DLD1 (cell line): ENCODE data around the gene MTG1.
"Not testable (repeated sequence)": the region's sequence is repeated elsewhere in the genome, so short reads cannot be mapped to it uniquely, and the experiment has no call there.

Source experiments
- in situ Hi-C: cut with HindIII; loops from 2 replicates; pipeline ENCODE4 v1.10.0; 2017; ENCODE audit warnings: low sequenced_read_pairs

MTG1 gene

DNA sequence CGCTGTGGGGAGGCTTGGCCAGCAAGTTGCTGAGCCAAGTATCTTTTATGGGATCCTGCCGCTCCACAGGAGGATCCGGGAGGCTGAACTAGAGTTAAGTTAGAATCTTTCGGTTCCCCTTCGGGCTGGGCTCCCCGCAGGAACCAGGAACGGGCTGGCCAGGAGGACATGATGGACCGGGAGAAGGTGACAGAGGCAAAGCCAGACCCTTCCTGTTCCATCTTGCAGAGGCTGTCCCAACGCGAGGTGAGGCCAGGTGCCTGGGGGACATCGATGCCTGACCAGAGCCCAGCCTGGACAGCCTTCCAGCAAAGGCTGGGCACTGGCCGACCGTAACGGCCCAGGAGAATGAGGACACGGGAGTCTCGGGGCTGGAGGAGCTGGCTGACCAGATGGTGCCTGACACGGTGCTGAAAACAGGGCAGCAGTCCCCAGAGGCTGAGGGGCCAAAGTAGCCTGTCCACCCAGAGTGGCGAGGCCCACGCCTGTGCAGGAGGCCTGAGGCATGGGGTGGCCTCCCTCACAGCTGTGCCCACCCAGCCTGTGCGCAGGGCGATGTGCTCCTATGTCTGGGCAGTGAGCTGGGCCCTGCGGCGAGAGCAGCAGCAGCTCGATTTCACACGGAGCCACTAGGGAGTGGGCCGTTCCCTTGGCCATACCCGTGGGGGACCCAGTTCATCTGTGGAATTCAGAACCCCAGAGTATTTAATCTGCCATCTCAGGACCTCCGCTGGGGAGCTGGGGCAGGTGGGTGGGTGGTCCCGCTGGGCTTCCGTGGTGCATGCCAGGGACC lies 16.7 kb upstream of the MTG1 start:
- in situ Hi-C loops, result no loop called here

DNA sequence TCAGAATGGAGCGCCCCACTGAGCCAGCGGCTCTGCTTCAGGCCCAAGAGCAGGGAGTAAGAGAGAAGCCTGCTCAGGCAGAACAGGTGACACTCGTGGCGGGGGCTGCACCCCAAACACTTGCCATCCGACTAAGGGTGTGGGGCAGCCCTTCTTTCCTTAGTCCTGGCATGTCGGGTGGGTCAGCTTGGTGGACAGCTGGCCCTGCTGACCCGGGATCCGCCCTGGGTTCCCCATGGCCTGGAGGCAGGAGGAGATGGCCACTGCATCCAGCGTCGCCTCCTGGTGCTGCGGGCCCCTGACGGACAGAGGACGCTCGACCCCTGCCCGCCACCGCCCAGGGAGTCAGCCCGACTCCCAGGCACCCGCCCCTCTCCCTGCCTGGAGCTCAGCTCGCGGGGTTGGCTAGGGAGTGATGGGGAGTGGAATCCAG lies 16.1 kb upstream of the MTG1 start:
- in situ Hi-C loops, result no loop called here

DNA sequence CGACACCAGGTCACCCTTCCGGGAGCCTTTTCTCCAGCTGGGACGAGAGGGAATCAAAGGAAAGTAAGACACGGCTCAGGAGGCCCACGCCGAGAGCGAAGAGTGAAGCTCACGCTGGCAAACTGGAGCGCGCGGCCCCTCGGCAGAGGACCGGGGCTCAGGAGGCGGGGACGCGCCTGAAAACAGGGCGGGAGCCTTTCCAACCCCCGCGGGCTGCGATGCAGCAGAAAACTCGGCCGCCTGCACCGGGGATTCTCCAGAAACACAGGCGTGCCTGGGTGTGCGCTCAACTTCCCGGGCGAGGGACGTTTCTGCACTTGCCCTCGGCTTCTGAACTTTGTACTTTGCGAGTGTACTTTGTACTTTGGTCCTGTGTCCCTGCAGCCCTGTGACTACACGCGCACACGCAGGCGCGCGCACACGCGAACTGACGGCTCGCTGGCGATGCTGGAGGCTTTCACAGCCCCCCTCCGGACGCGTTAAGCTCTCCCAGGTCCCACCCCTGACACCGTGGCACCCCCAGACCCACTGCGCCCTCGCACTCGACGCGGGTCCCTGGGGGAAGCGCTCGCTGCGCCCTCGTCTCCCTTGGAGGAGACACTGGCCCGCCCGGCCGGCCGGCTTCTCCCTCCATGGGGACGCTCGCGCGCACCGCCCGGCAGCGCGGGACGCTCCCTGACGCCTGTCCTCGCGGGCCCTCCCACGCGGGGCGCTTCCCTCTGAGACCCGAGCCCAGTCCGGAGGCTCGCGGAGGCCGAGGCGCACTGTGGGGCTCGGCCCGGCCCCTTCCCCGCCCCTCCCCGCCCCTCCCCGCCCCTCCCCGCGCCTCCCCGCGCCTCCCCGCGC lies 15.5 kb upstream of the MTG1 start:
- in situ Hi-C loops, result no loop called here

DNA sequence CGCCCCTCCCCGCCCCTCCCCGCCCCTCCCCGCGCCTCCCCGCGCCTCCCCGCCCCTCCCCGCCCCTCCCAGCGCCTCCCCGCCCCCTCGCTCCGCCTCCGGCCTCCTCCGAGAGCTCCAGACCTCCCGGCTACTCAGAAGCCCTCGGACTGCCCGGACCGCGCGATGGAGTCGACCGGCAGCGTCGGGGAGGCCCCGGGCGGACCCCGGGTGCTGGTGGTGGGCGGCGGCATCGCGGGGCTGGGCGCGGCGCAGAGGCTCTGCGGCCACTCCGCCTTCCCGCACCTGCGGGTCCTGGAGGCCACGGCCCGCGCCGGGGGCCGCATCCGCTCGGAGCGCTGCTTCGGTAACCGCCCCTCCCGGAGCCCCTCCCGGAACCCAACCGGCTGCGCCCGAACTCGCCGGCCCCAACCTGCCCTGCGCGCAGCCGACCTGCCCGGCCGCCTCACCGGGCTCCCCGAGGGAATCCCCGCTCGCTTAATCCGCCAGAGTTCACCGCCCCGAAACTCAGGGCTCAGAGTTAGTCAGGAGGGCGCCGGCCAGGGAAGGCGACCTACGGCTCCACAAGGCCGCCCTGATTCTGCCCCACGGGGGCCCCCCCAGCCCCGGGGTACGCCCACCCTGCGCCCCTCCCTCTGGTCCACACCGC lies 14.7 kb upstream of the MTG1 start, which contains the start of gene PAOX:
TSS of gene PAOX (plus strand) at position 111 of the 649 bp plus-strand sequence. CDS start at position 166, 55 bp downstream.
- in situ Hi-C loops, result no loop called here

DNA sequence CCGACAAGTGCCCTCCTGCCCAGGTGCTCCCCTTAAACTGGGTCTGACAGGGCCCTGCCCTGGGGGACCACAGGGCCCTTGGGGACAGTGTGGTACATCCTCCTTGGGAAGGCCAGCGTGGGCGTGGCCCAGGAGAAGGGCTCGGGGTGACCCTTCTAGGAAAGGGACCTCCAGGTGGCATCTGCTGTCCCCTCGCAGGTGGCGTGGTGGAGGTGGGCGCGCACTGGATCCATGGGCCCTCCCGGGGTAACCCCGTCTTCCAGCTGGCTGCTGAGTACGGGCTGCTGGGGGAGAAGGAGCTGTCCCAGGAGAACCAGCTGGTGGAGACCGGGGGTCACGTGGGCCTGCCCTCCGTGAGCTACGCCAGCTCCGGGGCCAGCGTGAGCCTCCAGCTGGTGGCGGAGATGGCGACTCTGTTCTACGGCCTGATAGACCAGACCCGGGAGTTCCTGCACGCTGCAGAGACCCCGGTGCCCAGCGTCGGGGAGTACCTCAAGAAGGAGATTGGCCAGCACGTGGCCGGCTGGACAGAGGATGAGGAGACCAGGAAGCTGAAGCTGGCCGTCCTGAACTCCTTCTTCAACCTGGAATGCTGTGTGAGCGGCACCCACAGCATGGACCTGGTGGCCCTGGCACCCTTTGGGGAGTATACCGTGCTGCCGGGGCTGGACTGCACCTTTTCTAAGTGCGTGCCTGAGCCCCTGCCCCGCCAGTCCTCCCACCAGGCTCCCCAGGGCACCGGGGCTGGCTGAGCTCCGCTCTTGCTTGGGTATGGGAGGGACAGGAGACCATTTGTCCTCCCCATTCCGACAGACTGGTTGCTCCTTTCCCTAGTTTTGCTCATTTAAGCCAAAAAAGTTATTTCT lies 13.9 kb upstream of the MTG1 start:
- in situ Hi-C loops, result no loop called here

DNA sequence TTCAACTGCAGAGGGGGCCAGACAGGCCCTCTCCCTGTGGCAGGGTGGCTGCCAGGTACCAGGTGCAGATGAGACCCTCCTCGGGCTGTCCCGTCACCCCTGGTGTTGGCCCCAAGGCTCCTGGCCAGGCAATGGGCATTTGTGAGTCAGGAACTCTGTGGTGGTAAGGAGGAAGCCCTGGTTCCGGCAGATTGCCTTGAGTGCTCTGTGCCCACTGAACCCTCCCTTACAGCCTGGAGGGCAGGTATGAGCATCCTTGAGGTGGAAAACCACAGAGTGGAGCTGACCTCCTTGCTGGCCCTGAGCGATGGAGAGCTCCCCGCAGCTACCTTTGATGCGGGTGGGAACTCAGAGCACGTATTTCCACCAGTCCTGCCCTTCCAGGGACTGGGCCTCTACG lies 12.9 kb upstream of the MTG1 start:
- in situ Hi-C loops, result no loop called here

DNA sequence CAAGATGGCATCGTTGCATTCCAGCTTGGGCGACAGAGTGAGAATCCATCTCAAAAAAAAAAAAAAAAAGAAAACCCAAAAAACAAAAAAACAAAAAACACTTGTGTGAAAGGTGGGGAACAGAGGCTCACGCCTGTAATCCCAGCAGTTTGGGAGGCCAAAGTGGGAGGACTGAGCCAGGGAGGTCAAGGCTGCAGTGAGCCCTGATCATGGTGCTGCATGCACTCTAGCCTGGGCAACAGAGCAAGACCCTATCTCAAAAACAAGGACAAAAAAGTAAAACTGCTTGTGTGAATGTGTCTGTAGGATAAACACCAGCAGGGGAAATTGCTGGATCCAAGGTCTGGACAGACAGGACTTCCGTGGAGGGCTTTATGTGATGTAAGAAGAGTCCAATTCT lies 10.4 kb upstream of the MTG1 start:
- in situ Hi-C loops, result no loop called here

DNA sequence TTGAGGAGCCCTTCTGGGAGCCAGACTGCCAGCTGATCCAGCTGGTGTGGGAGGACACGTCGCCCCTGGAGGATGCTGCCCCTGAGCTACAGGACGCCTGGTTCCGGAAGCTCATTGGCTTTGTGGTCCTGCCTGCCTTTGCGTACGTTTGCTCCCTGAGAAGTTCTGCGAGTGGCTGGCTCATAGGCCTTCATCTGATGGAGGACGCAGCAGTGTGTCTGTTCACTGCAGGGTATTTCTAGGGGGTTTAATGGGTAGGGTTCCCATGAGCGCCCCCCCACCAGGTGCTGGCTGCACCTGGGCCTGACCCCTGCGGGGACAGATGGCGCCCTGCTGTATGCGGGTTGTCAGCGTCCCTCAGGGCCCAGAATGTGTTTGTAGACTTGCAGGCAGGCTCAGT lies 9.9 kb upstream of the MTG1 start:
- in situ Hi-C loops, result no loop called here

DNA sequence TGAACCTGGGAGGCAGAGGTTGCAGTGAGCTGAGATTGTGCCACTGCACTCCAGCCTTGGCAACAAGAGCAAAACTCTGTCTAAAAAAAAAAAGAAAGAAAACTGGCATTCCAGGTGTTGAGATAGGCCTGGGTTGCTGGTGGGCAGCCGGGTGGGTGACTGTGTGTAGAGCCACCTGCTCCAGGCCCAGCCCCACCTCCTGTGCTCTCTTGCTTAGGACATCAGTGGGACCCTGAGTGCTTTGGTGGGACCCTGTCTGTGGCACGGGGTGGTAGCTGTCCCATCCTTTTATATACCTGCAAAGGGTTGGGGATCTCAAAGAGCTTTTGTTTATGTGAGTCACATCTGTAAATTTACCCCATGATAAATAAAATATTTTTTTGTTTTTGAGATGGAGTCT lies 8.7 kb upstream of the MTG1 start:
- in situ Hi-C loops, result no loop called here

DNA sequence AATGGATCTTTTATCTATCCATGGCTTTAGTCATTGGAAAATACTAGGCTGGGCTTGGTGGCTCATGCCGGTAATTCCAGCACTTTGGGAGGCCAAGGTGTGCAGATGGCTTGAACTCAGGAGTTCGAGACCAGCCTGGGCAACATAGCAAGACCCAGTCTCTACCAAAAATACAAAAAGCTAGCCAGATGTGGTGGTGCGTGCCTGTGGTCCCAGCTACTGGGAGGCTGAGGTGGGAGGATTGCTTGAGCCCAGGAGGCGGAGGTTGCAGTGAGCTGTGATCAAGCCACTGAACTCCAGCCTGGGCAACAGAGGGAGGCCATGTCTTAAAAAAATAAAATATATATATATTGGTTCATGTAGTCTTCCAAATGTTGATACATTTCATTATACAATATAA lies 7.0 kb upstream of the MTG1 start:
- in situ Hi-C loops, result not testable (repeated sequence)

DNA sequence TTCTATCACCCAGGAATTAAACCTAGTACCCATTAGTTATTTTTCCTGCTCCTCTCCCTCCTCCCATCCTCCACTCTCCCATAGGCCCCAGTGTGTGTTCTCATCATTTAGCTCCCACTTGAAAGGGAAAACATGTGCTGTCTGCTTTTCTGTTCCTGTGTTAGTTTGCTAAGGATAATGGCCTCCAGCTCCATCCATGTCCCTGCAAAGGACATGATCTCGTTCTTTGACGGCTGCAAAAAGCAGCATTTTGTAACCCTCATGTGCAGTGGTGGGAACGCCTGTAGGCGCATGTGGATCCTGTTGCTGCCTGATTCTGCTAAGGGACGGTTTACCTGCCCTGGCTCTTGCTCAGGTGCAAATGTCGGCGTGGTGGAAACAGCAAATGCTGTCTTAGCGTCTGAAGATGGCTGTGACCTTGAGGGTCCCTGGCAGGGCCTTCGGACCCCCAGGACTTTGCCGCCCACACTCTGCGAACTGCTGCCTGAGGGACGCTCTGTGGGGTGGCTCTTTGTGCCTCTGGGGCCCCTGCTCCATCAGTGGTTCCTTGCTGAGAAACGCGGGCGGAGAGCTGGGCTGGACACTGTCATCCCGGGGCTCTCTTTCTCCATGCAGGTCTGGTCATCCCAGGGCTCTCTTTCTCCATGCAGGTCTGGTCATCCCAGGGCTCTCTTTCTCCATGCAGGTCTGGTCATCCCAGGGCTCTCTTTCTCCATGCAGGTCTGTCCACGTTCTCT lies 5.6 kb upstream of the MTG1 start:
- in situ Hi-C loops, result no loop called here

DNA sequence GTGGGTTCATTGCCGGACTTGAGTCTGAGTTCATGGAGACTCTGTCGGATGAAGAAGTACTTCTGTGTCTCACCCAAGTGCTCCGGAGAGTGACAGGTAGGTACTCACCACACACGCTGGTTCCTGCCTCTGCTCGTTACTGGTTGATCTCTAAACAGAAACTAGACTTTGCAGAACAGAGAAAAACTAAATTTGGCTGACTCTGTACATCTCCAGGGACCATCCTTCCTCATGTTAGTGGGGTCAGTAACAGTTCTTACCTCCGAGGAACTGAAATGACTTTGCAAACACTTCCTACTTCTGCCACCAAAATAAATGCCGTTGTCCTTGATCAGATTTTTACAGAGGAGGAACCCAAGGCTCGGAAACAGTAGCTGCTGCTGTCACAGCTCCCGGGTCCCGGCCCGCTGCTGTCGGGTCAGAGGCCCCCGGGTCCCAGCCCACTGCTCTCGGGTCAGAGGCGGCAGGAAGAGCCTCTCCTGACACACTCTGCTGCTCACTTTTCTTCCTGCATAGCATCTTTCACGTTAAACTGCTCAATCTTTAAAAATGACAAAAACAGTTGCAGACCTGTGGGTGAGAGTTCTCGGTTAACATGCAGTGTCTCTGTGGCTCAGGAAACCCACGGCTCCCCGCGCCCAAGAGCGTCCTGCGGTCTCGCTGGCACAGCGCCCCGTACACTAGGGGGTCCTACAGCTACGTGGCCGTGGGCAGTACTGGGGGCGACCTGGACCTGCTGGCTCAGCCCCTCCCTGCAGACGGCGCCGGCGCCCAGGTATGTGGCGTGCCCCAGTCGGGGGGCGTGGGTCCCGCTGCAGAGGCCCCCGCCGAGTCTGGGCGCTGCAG lies 4.8 kb upstream of the MTG1 start:
- in situ Hi-C loops, result no loop called here

DNA sequence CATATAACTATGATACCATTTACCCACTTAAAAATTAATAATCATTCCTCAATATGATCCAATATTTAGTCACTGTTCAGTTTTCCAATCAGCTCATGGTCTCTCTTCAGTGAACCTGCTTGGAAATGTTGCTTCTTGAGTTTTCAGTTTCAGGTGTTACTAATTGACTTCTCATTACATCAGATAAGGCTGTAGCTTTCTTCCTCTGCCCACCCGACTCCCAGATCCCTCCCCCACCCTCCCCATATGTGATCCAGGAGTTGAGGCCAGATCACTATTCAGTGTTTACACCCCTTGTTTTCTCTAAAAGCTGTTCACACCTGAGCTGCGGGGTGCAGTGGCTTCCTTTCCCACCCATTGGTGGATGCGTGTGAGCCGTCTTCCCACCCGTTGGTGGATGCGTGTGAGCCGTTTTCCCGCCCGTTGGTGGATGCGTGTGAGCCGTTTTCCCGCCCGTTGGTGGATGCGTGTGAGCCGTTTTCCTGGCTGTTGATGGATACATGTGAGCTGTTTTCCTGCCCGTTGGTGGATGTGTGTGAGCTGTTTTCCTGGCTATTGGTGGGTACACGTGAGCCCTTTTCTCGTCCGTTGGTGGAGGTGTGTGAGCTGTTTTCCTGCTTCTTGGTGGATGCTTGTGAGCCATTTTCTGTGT lies 3.2 kb upstream of the MTG1 start:
- in situ Hi-C loops, result no loop called here

DNA sequence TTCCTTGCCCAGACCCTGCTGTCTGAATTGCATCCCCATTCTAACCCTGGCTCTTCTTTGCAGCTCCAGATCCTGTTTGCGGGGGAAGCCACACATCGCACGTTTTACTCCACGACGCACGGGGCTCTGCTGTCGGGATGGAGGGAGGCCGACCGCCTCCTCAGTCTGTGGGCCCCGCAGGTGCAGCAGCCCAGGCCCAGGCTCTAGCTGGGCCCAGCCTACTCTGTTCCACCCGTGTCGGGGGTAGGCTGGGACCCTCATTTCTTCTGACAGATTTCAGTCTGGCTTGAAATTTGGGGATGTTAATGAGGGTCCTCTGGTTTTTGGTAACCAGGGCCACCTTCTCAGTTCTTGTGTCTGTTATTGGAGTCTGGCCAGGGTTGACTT lies 2.7 kb upstream of the MTG1 start:
- in situ Hi-C loops, result no loop called here

DNA sequence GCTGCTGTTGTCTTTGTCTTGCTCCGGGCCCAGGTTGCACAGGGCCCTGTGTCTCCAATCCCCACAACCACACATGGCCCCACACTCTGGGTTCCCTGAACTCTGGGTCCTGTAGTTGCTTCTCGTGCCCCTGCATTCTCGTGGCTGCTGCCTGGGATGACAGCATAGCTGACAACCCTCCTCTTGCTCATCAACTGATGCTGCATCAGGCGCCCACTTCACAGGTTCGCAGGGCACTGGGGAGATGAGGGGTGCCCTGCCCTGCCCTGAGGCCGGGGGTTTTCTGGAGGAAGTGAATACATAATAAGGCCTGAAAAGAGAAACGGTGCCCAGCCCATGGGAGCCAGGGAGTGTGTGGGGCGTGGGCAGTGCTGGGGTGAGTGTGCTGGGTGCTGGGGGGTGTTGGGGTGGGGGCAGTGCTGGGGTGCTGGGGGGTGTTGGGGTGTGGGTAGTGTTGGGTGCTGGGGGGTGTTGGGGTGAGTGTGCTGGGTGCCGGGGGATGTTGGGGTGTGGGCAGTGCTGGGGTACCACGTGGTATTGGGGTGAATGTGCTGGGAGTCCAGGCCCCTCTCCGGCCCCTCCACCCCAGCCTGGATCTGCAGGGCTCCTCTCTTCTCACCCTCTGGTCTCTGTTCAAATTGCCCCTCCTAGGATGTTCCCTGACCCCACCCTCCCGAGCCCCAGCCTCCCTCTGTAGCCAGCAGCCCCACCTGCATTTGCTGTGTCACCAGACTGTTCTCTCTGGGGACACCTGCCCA lies 2.0 kb upstream of the MTG1 start:
- in situ Hi-C loops, result no loop called here

DNA sequence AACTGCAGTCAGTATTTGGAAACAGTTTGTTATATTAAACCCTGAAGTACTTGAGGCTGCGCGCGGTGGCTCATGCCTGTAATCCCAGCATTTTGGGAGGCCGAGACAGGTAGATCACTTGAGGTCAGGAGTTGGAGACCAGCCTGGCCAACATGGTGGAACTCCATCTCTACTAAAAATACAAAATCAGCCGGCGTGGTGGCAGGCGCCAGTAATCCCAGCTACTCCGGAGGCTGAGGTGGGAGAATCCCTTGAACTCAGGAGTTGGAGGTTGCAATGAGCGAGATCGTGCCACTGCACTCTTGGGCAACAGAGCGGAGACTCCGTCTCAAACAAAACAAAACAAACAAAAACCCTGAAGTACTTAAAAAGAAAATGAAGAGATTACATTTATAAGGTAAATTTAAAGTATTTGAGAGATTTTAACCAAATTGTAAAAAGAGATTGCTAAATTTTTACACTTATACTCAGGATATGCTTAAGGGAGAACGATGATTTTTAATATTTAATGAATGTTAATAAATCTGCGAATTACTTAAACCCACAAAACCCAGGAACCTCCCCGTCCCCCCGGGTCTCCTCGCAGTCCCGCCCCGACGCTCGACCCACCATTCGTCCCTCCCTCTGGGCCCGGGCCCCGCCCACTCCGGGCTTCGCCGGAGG lies 425 bp upstream of the MTG1 start:
- in situ Hi-C loops, result no loop called here

DNA sequence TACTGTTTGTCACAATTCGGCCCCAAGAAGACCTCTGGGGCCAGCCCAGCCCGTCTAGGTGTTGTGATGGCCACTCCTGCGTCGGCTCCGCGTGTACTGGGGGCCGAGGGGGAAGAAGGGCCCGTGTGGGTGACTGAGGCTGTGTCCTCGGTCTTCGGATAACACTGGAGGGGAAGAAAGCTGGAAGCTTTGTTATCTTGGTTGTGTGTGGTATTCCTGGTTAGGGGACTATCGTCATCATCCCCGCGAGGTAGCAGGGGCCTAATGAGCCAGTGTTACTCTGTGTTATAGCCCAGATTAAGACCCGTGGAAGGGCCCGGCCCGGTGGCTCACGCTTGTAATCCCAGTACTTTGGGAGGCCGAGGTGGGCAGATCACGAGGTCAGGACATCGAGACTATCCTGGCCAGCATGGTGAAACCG lies 854 bp downstream of the MTG1 start:
- in situ Hi-C loops, result no loop called here
